SK-N-SH treated with all-trans-retinoic acid at 6 μM for 48 hours (cell line): ENCODE data around the gene SNX17.

ENCODE experiments used
- ATAC-seq: fragments of 200-7000 bp; cut with Tn5 transposase; 3 replicates; pipeline ENCODE4 v1.9.1; 2020; ENCODE audit warnings: mild to moderate bottlenecking, moderate library complexity
- ARNTL ChIP-seq: fragments of 450-650 bp; formaldehyde crosslinking; IDR thresholded peaks from 2 replicates; pipeline ENCODE4 v1.5.0; 2020; ENCODE audit warnings: low read depth, mild to moderate bottlenecking, moderate library complexity, borderline replicate concordance
- BACH2 ChIP-seq: fragments of 250-450 bp; sonication (Bioruptor Pico); IDR thresholded peaks from 2 replicates; pipeline ENCODE4 v1.9.0; 2021; ENCODE audit warnings: mild to moderate bottlenecking, borderline replicate concordance
- CREB5 ChIP-seq: fragments of 250-450 bp; sonication (Bioruptor Pico); IDR thresholded peaks from 2 replicates; pipeline ENCODE4 v1.5.1; 2020; ENCODE audit warnings: low read depth, mild to moderate bottlenecking, moderate library complexity
- CSDC2 ChIP-seq: fragments of 250-450 bp; sonication (Bioruptor Pico); IDR thresholded peaks from 2 replicates; pipeline ENCODE4 v1.5.0; 2020; ENCODE audit warnings: mild to moderate bottlenecking, moderate library complexity
- ESRRG ChIP-seq: fragments of 250-450 bp; sonication (Bioruptor Pico); IDR thresholded peaks from 2 replicates; pipeline ENCODE4 v1.6.1; 2021; ENCODE audit warnings: mild to moderate bottlenecking
- GLIS3 ChIP-seq: fragments of 250-450 bp; sonication (Bioruptor Pico); IDR thresholded peaks from 2 replicates; pipeline ENCODE4 v1.5.0; 2020; ENCODE audit warnings: mild to moderate bottlenecking, moderate library complexity
- ISL1 ChIP-seq: fragments of 250-450 bp; sonication (Bioruptor Pico); IDR thresholded peaks from 2 replicates; pipeline ENCODE4 v2.1.2; 2022; ENCODE audit warnings: mild to moderate bottlenecking, moderate library complexity
- OSR1 ChIP-seq: fragments of 250-450 bp; sonication (Bioruptor Pico); IDR thresholded peaks from 2 replicates; pipeline ENCODE4 v1.8.0; 2022; ENCODE audit warnings: moderate library complexity, mild to moderate bottlenecking, inconsistent platforms
- PPARA ChIP-seq: fragments of 250-450 bp; sonication (Bioruptor Pico); IDR thresholded peaks from 2 replicates; pipeline ENCODE4 v1.5.0; 2020; ENCODE audit warnings: mild to moderate bottlenecking, borderline replicate concordance
- RARB ChIP-seq: fragments of 250-450 bp; sonication (Bioruptor Pico); IDR thresholded peaks from 2 replicates; pipeline ENCODE4 v1.8.0; 2021; ENCODE audit warnings: mild to moderate bottlenecking, moderate library complexity
- SNAI2 ChIP-seq: fragments of 250-450 bp; sonication (Bioruptor Pico); IDR thresholded peaks from 2 replicates; pipeline ENCODE4 v1.5.0; 2020; ENCODE audit warnings: mild to moderate bottlenecking, moderate library complexity
- TCF4 ChIP-seq: fragments of 250-450 bp; sonication (Bioruptor Pico); IDR thresholded peaks from 2 replicates; pipeline ENCODE4 v1.8.0; 2021; ENCODE audit warnings: mild to moderate bottlenecking, moderate library complexity, borderline replicate concordance
- TOX ChIP-seq: fragments of 250-450 bp; sonication (Bioruptor Pico); IDR thresholded peaks from 2 replicates; pipeline ENCODE4 v1.8.0; 2021; ENCODE audit warnings: mild to moderate bottlenecking, moderate library complexity, borderline replicate concordance
- TSHZ2 ChIP-seq: fragments of 250-450 bp; sonication (Bioruptor Pico); IDR thresholded peaks from 2 replicates; pipeline ENCODE4 v1.5.0; 2020; ENCODE audit warnings: mild to moderate bottlenecking, moderate library complexity
- ZC3H10 ChIP-seq: fragments of 250-450 bp; sonication (Bioruptor Pico); IDR thresholded peaks from 2 replicates; pipeline ENCODE4 v1.5.1; 2021; ENCODE audit warnings: mild to moderate bottlenecking, moderate library complexity
- ZFP3 ChIP-seq: fragments of 250-450 bp; sonication (Bioruptor Pico); IDR thresholded peaks from 2 replicates; pipeline ENCODE4 v1.5.0; 2020; ENCODE audit warnings: mild to moderate bottlenecking, moderate library complexity
- ZFP30 ChIP-seq: fragments of 450-650 bp; formaldehyde crosslinking; IDR thresholded peaks from 2 replicates; pipeline ENCODE4 v1.5.0; 2022; ENCODE audit warnings: mild to moderate bottlenecking, moderate library complexity
- ZNF565 ChIP-seq: fragments of 450-650 bp; formaldehyde crosslinking; conservative IDR thresholded peaks from 2 replicates; pipeline ENCODE4 v1.5.0; 2020; ENCODE audit warnings: low read depth, mild to moderate bottlenecking, moderate library complexity
- ZNF70 ChIP-seq: fragments of 450-650 bp; formaldehyde crosslinking; IDR thresholded peaks from 2 replicates; pipeline ENCODE4 v1.5.0; 2020; ENCODE audit warnings: mild to moderate bottlenecking, moderate library complexity
- ZNF8 ChIP-seq: fragments of 450-650 bp; formaldehyde crosslinking; IDR thresholded peaks from 2 replicates; pipeline ENCODE4 v1.5.0; 2020; ENCODE audit warnings: mild to moderate bottlenecking, moderate library complexity

Gene SNX17

DNA sequence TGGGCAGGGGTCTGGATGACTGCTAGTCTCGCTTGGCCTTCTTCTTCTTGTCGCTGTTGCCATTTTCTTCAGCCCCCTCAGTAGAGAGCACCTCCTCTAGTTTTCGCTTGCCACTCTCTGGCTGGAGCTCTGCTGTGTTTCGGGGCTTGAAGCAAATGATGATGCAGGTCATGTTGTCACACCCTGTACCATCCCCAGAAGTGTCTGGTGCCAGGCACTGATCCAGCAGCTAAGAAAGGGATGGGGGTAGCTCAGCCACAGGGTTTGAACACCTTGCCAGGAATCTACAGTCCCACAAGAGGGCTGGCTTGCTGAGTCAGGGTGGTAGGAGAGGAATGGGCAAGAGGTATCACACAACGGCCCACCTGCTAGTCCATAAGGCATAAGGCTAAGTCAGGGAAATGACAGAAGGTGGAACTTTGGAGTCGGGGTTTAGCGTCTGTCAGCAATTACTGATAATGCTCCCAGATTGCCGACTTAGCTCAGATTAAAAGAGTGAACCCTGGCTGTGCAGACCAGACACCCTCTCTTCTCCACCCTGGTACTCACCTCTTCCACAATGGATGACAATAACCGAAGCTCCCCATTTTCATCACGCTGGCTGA, 11.3 kb downstream of the SNX17 start:
- TF ChIP-seq ZNF70 (CRISPR knock-in tag) = no peak
- no peak for TF ChIP-seq SNAI2 (CRISPR knock-in tag)
- TF ChIP-seq CREB5 = no peak
- TF ChIP-seq PPARA (CRISPR knock-in tag) = no peak
- TF ChIP-seq BACH2 = no peak
- no peak for TF ChIP-seq ARNTL (CRISPR knock-in tag)
- no peak for TF ChIP-seq TSHZ2 (CRISPR knock-in tag)
- no peak for TF ChIP-seq ZFP3 (CRISPR knock-in tag)
- no peak for TF ChIP-seq ZNF8 (CRISPR knock-in tag)
- TF ChIP-seq GLIS3 (CRISPR knock-in tag) = no peak
- TF ChIP-seq ZC3H10 (CRISPR knock-in tag) = no peak
- TF ChIP-seq ESRRG (CRISPR knock-in tag) = no peak
- no peak for TF ChIP-seq CSDC2 (CRISPR knock-in tag)
- TF ChIP-seq TCF4 = no peak
- TF ChIP-seq OSR1 (CRISPR knock-in tag) = no peak
- ATAC-seq = no peak

DNA sequence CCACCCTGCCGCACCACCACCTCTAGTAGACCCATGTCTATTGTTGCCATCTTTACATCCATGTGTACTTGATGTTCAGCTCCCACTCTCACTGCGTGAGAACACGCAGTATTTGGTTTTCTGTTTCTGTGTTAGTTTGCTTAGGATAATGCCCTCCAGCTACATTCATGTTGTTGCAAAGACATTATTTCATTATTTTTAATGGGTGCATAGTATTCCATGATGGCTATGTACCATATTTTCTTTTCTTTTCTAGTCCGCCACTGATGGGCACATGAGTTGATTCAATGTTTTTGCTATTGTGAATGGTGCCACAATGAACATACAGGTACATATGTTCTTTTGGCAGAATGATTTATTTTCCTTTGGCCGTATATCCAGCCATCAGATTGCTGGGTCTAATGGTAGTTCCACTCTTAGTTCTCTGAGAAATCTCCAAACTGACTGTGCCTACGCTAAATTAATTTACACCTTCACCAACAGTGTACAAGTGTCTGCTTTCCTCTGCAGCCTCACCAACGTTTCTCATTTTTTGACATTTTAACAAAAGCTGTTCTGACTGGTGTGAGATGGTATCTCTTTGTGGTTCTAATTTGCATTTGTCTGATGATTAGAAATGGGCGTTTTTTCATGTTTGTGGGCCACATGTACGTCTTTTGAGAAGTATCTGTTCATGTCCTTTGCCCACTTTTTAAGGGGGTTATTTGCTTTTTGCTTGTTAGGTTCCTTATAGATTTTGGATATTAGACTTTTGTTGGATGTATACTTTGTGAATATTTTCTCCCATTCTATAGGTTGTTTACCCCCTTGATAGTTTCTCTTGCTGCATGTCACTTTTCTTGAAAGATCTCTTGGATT, 20.6 kb downstream of the SNX17 start:
- no peak for TF ChIP-seq TCF4
- no peak for TF ChIP-seq ZFP30 (CRISPR knock-in tag)
- TF ChIP-seq ISL1 (CRISPR knock-in tag) = no peak
- TF ChIP-seq TSHZ2 (CRISPR knock-in tag) = no peak
- no peak for TF ChIP-seq RARB
- no peak for TF ChIP-seq CREB5
- no peak for TF ChIP-seq ZNF565 (CRISPR knock-in tag)
- no peak for TF ChIP-seq ZFP3 (CRISPR knock-in tag)
- TF ChIP-seq PPARA (CRISPR knock-in tag) = no peak
- no peak for TF ChIP-seq ARNTL (CRISPR knock-in tag)
- TF ChIP-seq TOX (CRISPR knock-in tag) = no peak

DNA sequence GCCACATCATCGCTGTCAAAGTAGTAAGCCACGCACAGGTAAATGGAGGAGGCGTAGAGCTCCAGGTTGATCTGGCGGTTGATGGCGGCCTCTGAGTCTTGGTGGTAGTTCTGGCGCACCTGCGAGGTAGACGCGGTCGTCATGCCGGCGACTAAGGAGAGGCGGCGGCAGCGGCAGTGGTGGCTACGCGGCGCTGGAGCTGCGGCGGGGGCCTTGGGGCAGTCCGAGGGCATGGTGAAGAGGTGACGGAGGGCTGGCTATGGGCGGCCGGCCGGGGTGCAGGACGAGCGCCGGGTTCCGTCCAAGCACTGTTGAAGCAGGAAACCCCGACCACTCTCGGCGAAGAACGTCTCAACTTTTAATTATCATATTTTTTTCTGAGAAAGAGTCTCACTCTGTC, 22.8 kb downstream of the SNX17 start:
- no peak for ATAC-seq
- TF ChIP-seq CSDC2 (CRISPR knock-in tag) (no peak), PPARA (CRISPR knock-in tag) (no peak), GLIS3 (CRISPR knock-in tag) (no peak), ZFP30 (CRISPR knock-in tag) (no peak), TCF4 (no peak), BACH2 (no peak), ZNF70 (CRISPR knock-in tag) (no peak)

More for the DNA sequence above, 20.6 kb downstream of the SNX17 start:
- no peak for ATAC-seq
